Kidney (tissue), 14 donors: ENCODE results near the gene ZP3. TPM values are rescaled to one million over a fixed set of nuclear protein-coding genes. Genes with fewer than 3 reads are reported as not detected.
"Not testable (repeated sequence)": the region's sequence is repeated elsewhere in the genome, so short reads cannot be mapped to it uniquely, and the experiment has no call there.

Experiments
- DNase-seq, 5 donors: peaks; one replicate each; pipeline ENCODE4 v3.0.0-alpha.2; 2013 to 2020
- FAIRE-seq: peaks from 2 replicates; lab custom pipeline; 2012; peaks lifted over from hg19 to GRCh38; lab: Jason Lieb, UNC
- H3K27ac ChIP-seq, 2 donors: one replicate each; pipeline ENCODE4 v1.7.0; 2013; ENCODE audit warnings: low read depth in 2 of 2, low read length in 2 of 2, inconsistent platforms in 1 of 2
- H3K27me3 ChIP-seq: one replicate; pipeline ENCODE4 v1.7.1; 2013; ENCODE audit warnings: low read length, inconsistent platforms; ENCODE audit not compliant: control insufficient read depth, insufficient read depth
- H3K36me3 ChIP-seq, 3 donors: one replicate each; pipeline versions ENCODE4 v1.7.0 to v1.7.1; 2013; ENCODE audit warnings: low read length in 3 of 3, control low read depth in 1 of 3, inconsistent platforms in 1 of 3; ENCODE audit not compliant: insufficient read depth in 3 of 3, control insufficient read depth in 2 of 3
- H3K4me1 ChIP-seq, 3 donors: one replicate each; pipeline versions ENCODE4 v1.7.0 to v1.7.1; 2013; ENCODE audit warnings: low read length in 3 of 3, inconsistent platforms in 1 of 3, low read depth in 1 of 3; ENCODE audit not compliant: control insufficient read depth in 2 of 3, insufficient read depth in 2 of 3
- H3K4me3 ChIP-seq, 3 donors: one replicate each; pipeline versions ENCODE4 v1.7.0 to v1.8.1; 2013; ENCODE audit warnings: low read length in 3 of 3, control low read depth in 1 of 3, inconsistent platforms in 1 of 3
- H3K9ac ChIP-seq, 3 donors: one replicate each; pipeline versions ENCODE4 v1.7.0 to v1.7.1; 2013; ENCODE audit warnings: low read length in 3 of 3, control low read depth in 1 of 3, inconsistent platforms in 1 of 3
- H3K9me3 ChIP-seq, 3 donors: one replicate each; pipeline versions ENCODE4 v1.7.0 to v1.7.1; 2013; ENCODE audit warnings: low read length in 3 of 3, control low read depth in 1 of 3, inconsistent platforms in 1 of 3; ENCODE audit not compliant: control insufficient read depth in 2 of 3, insufficient read depth in 1 of 3
- intact Hi-C: fragments of 100-400 bp; cut with DNase I; formaldehyde crosslinking; loops from one replicate; pipeline ENCODE4 v1.11.1; 2022
- polyA plus RNA-seq: library from polyadenylated mRNA; stranded (reverse); fragments of 350-450 nt; fragmentation: Illumina TruSeq; extraction: RNeasy Lipid Tissue Mini Kit (QIAGEN cat#74804); gene quantifications from one replicate; pipeline ENCODE4 v1.2.3, GENCODE V29; 2014; ENCODE audit warnings: low read depth, low replicate concordance; ENCODE audit not compliant: insufficient read depth
- total RNA-seq: library from RNA; stranded (reverse); fragmentation: NEBNext Ultra II Directional; extraction: Animal tissue kit (Norgen Biotek cat#: 25700); gene quantifications from one replicate; pipeline ENCODE4 v1.2.1, GENCODE V29; 2021
- TF ChIP-seq, protein P1 (sequence below): IDR thresholded peaks from 3 replicates; pipeline ENCODE4 v1.5.1; 2012; ENCODE audit warnings: mild to moderate bottlenecking, moderate library complexity, borderline replicate concordance; ENCODE audit not compliant: insufficient read depth; ENCODE audit errors: extremely low read depth
- donor health status: control.
- donor health status: control.
- donor health status: control.
- donor health status: control.
- donor health status: control.
- donor health status: DM: yes; HTN: yes; CAD: no.
- donor health status: Normal renal cell carcinoma (clear cell type).

Gene ZP3
- total and polyA plus RNA-seq, 2 donors from 2014 or later, result 2.8 to 17.5 TPM

DNA sequence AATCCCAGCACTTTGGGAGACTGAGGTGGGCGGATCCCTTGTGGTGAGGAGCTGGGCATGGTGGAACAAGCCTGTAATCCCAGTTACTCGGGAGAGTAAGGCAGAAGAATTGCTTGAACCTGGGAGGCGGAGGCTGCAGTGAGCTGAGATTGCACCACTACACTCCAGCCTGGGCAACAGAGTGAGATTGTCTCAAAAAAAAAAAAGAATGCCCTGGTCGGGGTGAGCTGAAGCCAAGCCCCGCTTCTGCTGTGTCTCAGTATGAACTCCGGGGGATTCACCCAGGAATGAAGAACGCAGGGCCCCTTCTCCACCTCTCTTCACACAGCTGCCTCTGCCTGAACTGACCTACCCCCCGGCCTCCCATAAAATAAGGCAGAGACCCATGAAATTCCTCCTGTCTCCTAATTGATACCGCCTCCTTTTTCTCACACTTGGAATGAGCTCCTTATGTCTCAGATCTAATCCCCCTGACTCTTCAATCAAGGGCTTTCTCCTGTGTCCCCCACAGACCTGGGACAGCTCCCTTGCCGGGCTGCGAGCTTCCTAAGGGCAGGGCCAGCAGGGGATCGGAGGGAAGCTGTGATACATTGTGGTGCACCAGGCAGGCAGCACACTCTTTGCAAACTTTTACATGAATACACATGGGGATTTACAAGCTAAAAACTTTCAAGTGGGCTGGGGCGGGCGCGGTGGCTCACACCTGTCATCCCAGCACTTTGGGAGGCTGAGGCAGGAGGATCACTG is 911 bp upstream of the ZP3 start:
- H3K4me1 ChIP-seq, result peaks cover 0 to 2% (median 2%) of the 10 kb centered on the region in 3 donors
- DNase-seq (peak in 4 of 5 donors; percentile 22 to 87 (median 59)), FAIRE-seq (no peak)
- H3K36me3 ChIP-seq, result no peaks in the 10 kb centered on the region
- peaks cover 0 to 3% (median 0%) of the 10 kb centered on the region in 3 donors for H3K9me3 ChIP-seq
- no peak overlapping the region for H3K4me3 ChIP-seq
- H3K9ac ChIP-seq, result no peak overlapping the region
- intact Hi-C loops, result no loop called here
- H3K27me3 ChIP-seq, result no peaks in the 10 kb centered on the region
- TF ChIP-seq, protein P1, sequence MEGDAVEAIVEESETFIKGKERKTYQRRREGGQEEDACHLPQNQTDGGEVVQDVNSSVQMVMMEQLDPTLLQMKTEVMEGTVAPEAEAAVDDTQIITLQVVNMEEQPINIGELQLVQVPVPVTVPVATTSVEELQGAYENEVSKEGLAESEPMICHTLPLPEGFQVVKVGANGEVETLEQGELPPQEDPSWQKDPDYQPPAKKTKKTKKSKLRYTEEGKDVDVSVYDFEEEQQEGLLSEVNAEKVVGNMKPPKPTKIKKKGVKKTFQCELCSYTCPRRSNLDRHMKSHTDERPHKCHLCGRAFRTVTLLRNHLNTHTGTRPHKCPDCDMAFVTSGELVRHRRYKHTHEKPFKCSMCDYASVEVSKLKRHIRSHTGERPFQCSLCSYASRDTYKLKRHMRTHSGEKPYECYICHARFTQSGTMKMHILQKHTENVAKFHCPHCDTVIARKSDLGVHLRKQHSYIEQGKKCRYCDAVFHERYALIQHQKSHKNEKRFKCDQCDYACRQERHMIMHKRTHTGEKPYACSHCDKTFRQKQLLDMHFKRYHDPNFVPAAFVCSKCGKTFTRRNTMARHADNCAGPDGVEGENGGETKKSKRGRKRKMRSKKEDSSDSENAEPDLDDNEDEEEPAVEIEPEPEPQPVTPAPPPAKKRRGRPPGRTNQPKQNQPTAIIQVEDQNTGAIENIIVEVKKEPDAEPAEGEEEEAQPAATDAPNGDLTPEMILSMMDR, result no peak
- H3K27ac ChIP-seq, result no peak overlapping the region

DNA sequence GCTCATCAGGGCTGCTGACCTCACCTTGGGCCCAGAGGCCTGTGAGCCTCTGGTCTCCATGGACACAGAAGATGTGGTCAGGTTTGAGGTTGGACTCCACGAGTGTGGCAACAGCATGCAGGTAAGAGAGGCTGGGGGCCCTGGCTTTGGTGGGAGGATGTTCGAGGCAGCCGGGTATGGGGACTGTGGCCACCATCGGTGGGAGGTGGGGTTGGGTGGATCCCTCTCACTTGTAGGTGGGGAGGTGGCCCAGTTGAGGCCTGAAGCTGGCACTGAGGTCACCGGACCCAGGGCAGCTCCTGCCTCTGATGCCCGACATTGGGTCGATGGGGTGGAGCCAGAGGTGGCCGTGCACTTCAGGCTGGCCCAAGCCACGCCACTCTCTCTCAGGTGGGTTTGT is 406 bp downstream of the ZP3 start:
- no peak for FAIRE-seq
- peak in 1 of 5 donors; percentile 65 for DNase-seq
- intact Hi-C loops, result no loop called here

DNA sequence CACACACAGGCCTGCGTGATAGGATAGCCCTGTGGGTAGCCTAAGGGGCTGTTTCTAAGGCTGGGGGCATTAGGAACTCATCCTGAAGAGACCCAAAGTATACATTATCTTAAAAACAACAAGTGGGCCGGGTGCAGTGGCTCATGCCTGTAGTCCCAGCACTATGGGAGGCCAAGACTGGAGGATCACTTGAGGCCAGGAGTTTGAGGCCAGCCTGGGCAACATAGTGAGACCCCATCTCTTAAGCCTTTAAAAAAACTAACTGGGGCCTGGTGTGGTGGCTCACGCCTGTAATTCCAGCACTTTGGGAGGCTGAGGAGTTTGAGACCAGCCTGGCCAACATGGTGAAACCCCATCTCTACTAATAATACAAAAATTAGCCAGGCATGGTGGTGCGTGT is 808 bp downstream of the ZP3 start:
- FAIRE-seq, result not testable (repeated sequence)
- DNase-seq, result peak in 1 of 5 donors; percentile 37

More for the DNA sequence above, 406 bp downstream of the ZP3 start:
- TF ChIP-seq, protein P1, result no peak
- Histone ChIP-seq H3K27ac (no peak overlapping the region), H3K9me3 (peaks cover 0 to 2% (median 0%) of the 10 kb centered on the region in 3 donors), H3K4me1 (peaks cover 0 to 2% (median 2%) of the 10 kb centered on the region in 3 donors), H3K9ac (no peak overlapping the region), H3K36me3 (no peaks in the 10 kb centered on the region), H3K27me3 (no peaks in the 10 kb centered on the region), H3K4me3 (no peak overlapping the region)

DNA sequence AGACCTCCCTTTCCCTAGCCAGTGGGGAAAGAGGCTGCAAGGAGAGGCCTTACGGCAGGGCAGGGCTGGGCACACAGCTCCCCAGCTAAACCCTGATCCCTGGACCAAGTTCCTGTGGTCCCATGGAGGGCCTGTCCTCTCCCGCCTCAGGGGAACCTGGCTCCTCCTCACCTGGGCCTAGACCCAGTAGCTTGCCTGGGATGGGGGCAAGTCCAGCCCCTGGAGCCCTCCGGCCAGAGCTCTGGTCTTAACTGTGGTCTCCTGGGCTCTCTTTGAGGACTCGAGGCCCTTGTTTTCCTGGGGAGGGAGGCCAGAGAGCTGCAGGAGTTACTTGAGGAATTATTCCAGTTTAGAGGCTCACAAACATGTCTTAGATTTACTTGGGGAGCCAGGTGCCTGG is 1.5 kb downstream of the ZP3 start:
- TF ChIP-seq, protein P1, result no peak
- FAIRE-seq, result no peak
- no peak overlapping the region for H3K4me3 ChIP-seq

More for the DNA sequence above, 808 bp downstream of the ZP3 start:
- H3K9ac ChIP-seq, H3K4me3 ChIP-seq, intact Hi-C loops, H3K4me1 ChIP-seq, H3K27ac ChIP-seq, H3K36me3 ChIP-seq, H3K9me3 ChIP-seq, H3K27me3 ChIP-seq: not testable (repeated sequence)

More for the DNA sequence above, 1.5 kb downstream of the ZP3 start:
- H3K4me1 ChIP-seq, result peaks cover 0 to 2% (median 2%) of the 10 kb centered on the region in 3 donors
- H3K27ac ChIP-seq, result no peak overlapping the region
- intact Hi-C loops, result no loop called here
- H3K36me3 ChIP-seq, result no peaks in the 10 kb centered on the region
- peak in 1 of 5 donors; percentile 30 for DNase-seq
- H3K9ac ChIP-seq, result no peak overlapping the region
- no peaks in the 10 kb centered on the region for H3K27me3 ChIP-seq
- no peaks in the 10 kb centered on the region for H3K9me3 ChIP-seq
